Activated CD4-positive, alpha-beta T cell treated with anti-CD3 and anti-CD28 coated beads, Interleukin-2, amount 10 ng/mL, durations not matched to agents 7 days and 5 days (primary cell): ENCODE measurements around the gene CEP170. TPM values are rescaled to one million over a fixed set of nuclear protein-coding genes. Genes with fewer than 3 reads are reported as not detected.

Experiments used
- CTCF ChIA-PET: fragments of 350-600 bp; sonication (Branson Sonifier 250); formaldehyde crosslinking; loops from one replicate; lab custom pipeline; 2021; ENCODE audit warnings: antibody characterized with exemption; lab: Charles Lee
- POLR2A ChIA-PET: fragments of 350-600 bp; sonication (Branson Sonifier 250); formaldehyde crosslinking; loops from one replicate; lab custom pipeline; 2021; ENCODE audit warnings: antibody characterized with exemption; lab: Charles Lee
- DNase-seq: peaks from one replicate; pipeline ENCODE4 v3.0.0-alpha.2; 2020
- H3K27ac Mint-ChIP-seq: one replicate; pipeline ENCODE4 v1.8.0; 2021; ENCODE audit warnings: mild to moderate bottlenecking, moderate library complexity, mixed read lengths
- H3K27me3 Mint-ChIP-seq: one replicate; pipeline ENCODE4 v1.8.0; 2021; ENCODE audit warnings: mixed read lengths
- H3K36me3 Mint-ChIP-seq: one replicate; pipeline ENCODE4 v1.8.0; 2021; ENCODE audit warnings: low read depth, mixed read lengths
- H3K4me1 Mint-ChIP-seq: one replicate; pipeline ENCODE4 v1.8.0; 2021; ENCODE audit warnings: mixed read lengths
- H3K4me3 Mint-ChIP-seq: one replicate; pipeline ENCODE4 v1.8.0; 2021; ENCODE audit warnings: mild to moderate bottlenecking, moderate library complexity, mixed read lengths
- H3K9me3 Mint-ChIP-seq: one replicate; pipeline ENCODE4 v1.8.0; 2021; ENCODE audit warnings: mixed read lengths
- total RNA-seq, 2 experiments: library from RNA; stranded (reverse); gene quantifications; one replicate each; pipeline ENCODE4 v1.2.3, GENCODE V29; 2021

The CEP170 gene
- 10 to 100 TPM; 32.1 to 39.8 TPM for total RNA-seq

DNA sequence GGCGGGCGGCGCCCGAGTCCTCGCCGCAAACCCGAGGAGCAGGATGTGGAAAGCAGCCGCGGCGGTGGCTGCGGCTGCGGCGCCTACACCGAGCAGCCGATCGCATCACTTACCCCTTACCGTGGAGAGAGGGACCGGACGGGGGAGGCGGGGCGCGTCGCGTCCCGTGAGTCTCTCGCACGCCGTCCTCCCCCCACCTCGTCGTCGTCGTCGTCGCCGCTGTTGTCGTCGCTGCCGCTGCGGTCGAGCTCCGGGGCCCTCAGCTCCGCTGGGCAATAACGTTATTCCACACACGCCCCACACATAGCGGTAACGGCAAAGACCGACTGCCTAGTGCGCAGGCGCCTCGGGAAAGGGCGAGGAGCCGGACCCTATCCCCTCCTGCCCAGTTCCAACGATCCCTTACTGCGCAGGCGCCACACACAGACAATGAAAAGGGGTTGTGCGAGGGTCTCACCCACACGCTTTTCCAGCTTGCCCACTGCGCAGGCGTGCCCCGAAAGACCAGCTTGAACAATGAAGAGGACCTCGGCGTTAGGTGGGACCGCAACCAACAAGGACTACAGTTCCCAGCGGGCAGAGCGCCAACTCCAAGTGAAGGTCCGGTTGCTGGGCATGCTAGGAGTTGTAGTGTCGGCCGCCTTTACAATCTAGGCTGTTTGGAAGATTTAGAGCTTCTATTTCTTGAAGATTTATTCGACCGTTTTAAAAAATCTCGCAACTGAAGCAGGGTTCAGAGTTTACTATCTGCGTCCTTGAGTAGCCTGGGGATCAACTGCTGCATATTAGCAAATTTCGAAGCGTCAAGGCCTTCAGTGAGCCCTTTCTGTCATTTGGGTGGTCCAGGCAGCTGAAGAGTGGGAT lies at the start of gene CEP170:
TSS of gene CEP170 (minus strand) at position 355 of the 864 bp plus-strand sequence. CDS start 30,001 bp downstream, outside the sequence.
- Mint-ChIP-seq H3K27me3 (no peaks in the 10 kb centered on the region), H3K4me3 (peak within 1 kb of the TSS; percentile 89), H3K27ac (peak within 1 kb of the TSS; percentile 99), H3K9me3 (no peaks in the 10 kb centered on the region), H3K4me1 (peaks cover 40% of the 10 kb centered on the region), H3K36me3 (peaks cover 6% of the 10 kb centered on the region)
- peak; percentile 87 for DNase-seq
- ChIA-PET POLR2A (interaction anchor here (0.6 to 1.2 kb wide), 5 partner anchors 9 to 1580 kb away, joined by 4 to 6 read pairs (median 5); partner anchors contain the start of gene COX20), CTCF (interaction anchor here (1.1 to 2.0 kb wide), 4 partner anchors 10 to 22 kb away, joined by 3 to 9 read pairs (median 6); no protein-coding TSS in a partner anchor)

DNA sequence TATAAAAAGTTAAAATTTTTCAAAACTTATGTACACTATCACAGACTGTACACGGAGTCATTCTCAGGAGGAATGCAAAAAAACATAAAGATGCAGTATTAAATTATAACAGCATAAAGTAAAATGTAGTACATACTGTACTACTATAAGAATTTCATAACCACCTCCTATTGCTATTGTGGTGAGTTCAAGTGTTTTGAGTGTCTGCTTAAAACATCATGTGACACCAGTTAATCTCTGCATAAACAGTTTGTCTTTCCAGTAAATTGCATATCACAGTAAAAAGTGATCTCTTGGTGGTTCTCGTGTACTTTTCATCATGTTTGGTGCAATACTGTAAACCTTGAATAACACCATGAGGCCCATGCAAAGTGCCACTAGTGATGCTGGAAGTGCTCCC lies 46.0 kb upstream of the CEP170 start:
- Mint-ChIP-seq H3K27me3 (no peaks in the 10 kb centered on the region), H3K36me3 (peaks cover 50% of the 10 kb centered on the region), H3K4me1 (no peaks in the 10 kb centered on the region), H3K27ac (no peak overlapping the region), H3K4me3 (no peak overlapping the region), H3K9me3 (peaks cover 18% of the 10 kb centered on the region)
- CTCF ChIA-PET, result no interaction called here
- POLR2A ChIA-PET, result no interaction called here
- no peak for DNase-seq

- Mint-ChIP-seq H3K9me3 (peaks cover 21% of the 10 kb centered on the region), H3K36me3 (peaks cover 56% of the 10 kb centered on the region), H3K4me1 (no peaks in the 10 kb centered on the region), H3K4me3 (no peak overlapping the region), H3K27ac (no peak overlapping the region), H3K27me3 (no peaks in the 10 kb centered on the region)
- ChIA-PET POLR2A (no interaction called here), CTCF (interaction anchor here (0.6 kb wide), 1 partner anchor 12 kb away, joined by 4 read pairs; no protein-coding TSS in a partner anchor)
- DNase-seq, result no peak
Measured at GRCh38 chr1:243299069-243299468, 44.0 kb upstream of the CEP170 start.

GRCh38 chr1:243294723-243295121 lies 39.6 kb upstream of the CEP170 start:
- Mint-ChIP-seq H3K4me3 (no peak overlapping the region), H3K9me3 (peaks cover 22% of the 10 kb centered on the region), H3K36me3 (peaks cover 57% of the 10 kb centered on the region), H3K4me1 (no peaks in the 10 kb centered on the region), H3K27me3 (no peaks in the 10 kb centered on the region), H3K27ac (no peak overlapping the region)
- ChIA-PET CTCF (interaction anchor here (0.6 to 1.2 kb wide), 2 partner anchors 9 to 753 kb away, joined by 3 to 5 read pairs; no protein-coding TSS in a partner anchor), POLR2A (no interaction called here)
- no peak for DNase-seq

GRCh38 chr1:243293941-243294722 lies 39.1 kb upstream of the CEP170 start:
- POLR2A ChIA-PET, result no interaction called here
- Mint-ChIP-seq H3K4me3 (no peak overlapping the region), H3K27ac (no peak overlapping the region), H3K36me3 (peaks cover 58% of the 10 kb centered on the region), H3K9me3 (peaks cover 22% of the 10 kb centered on the region), H3K4me1 (no peaks in the 10 kb centered on the region), H3K27me3 (no peaks in the 10 kb centered on the region)
- DNase-seq, result no peak
- CTCF ChIA-PET, result interaction anchor here (0.6 to 1.2 kb wide), 3 partner anchors 9 to 1469 kb away, joined by 3 to 5 read pairs (median 3); no protein-coding TSS in a partner anchor

DNA sequence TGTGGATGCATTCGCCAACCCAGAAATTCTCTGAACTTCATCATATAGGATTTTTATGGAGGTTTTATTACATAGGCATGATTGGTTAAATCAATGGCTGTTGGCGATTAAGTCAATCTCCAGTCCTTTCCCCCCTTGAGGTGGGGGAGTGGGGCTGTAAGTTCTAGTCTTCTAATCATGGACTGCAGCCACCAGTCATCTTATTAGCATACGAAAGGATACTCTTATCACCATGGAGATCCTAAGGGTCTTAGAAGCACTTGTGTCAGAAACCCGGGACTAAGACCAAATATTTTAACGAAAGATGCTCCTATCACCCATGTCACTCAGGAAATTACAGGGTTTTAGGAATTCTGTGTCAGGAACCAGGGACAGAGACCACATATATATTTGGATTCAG lies 37.0 kb upstream of the CEP170 start:
- no peak for DNase-seq
- no peak overlapping the region for H3K27ac Mint-ChIP-seq
- ChIA-PET CTCF (no interaction called here), POLR2A (no interaction called here)
- peaks cover 57% of the 10 kb centered on the region for H3K36me3 Mint-ChIP-seq
- H3K4me1 Mint-ChIP-seq, result peaks cover 13% of the 10 kb centered on the region
- no peaks in the 10 kb centered on the region for H3K27me3 Mint-ChIP-seq
- H3K4me3 Mint-ChIP-seq, result no peak overlapping the region
- peaks cover 22% of the 10 kb centered on the region for H3K9me3 Mint-ChIP-seq

- Mint-ChIP-seq H3K36me3 (peaks cover 52% of the 10 kb centered on the region), H3K4me1 (peaks cover 21% of the 10 kb centered on the region), H3K27ac (no peak overlapping the region), H3K9me3 (peaks cover 19% of the 10 kb centered on the region), H3K4me3 (no peak overlapping the region), H3K27me3 (no peaks in the 10 kb centered on the region)
- ChIA-PET POLR2A (no interaction called here), CTCF (no interaction called here)
- no peak for DNase-seq
Measured at GRCh38 chr1:243291292-243291691, 36.2 kb upstream of the CEP170 start.

- POLR2A ChIA-PET, result interaction anchor here (0.6 kb wide), 1 partner anchor 9 kb away, joined by 3 read pairs; no protein-coding TSS in a partner anchor
- Mint-ChIP-seq H3K4me1 (peaks cover 30% of the 10 kb centered on the region), H3K27ac (peak overlapping the region; percentile 52), H3K27me3 (no peaks in the 10 kb centered on the region), H3K9me3 (peaks cover 5% of the 10 kb centered on the region), H3K4me3 (no peak overlapping the region), H3K36me3 (peaks cover 48% of the 10 kb centered on the region)
- CTCF ChIA-PET, result no interaction called here
- DNase-seq, result no peak
Measured at GRCh38 chr1:243288062-243288461, 33.0 kb upstream of the CEP170 start.

DNA sequence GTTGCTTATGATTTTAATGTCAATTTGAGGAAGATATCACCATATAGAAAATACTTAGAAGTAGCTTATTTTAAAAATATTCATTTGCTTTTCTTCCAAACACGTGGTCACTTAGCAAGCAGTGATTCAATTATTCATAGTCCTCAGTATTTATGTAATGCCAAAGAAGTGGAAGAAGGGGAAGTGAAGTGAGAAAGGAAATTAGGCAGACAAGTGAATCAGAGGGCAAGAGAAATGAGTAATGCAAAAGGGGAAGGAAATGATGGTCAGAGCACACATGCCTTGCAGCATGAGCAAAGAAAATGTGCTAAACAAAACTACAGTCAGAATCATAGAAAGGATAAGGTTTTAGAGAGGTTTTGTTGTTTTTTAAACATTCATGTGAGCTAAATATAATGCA lies 32.6 kb upstream of the CEP170 start:
- H3K9me3 Mint-ChIP-seq, result peaks cover 2% of the 10 kb centered on the region
- ChIA-PET POLR2A (interaction anchor here (0.6 kb wide), 1 partner anchor 9 kb away, joined by 3 read pairs; no protein-coding TSS in a partner anchor), CTCF (interaction anchor here (1.3 kb wide), 1 partner anchor 12 kb away, joined by 3 read pairs; no protein-coding TSS in a partner anchor)
- DNase-seq, result no peak
- no peaks in the 10 kb centered on the region for H3K27me3 Mint-ChIP-seq
- H3K4me3 Mint-ChIP-seq, result no peak overlapping the region
- peaks cover 46% of the 10 kb centered on the region for H3K36me3 Mint-ChIP-seq
- H3K4me1 Mint-ChIP-seq, result peaks cover 30% of the 10 kb centered on the region
- peak overlapping the region; percentile 52 for H3K27ac Mint-ChIP-seq

GRCh38 chr1:243287123-243287460 lies 32.0 kb upstream of the CEP170 start:
- no peaks in the 10 kb centered on the region for H3K9me3 Mint-ChIP-seq
- DNase-seq, result no peak
- no peaks in the 10 kb centered on the region for H3K27me3 Mint-ChIP-seq
- peak overlapping the region; percentile 39 for H3K27ac Mint-ChIP-seq
- peaks cover 30% of the 10 kb centered on the region for H3K4me1 Mint-ChIP-seq
- no peak overlapping the region for H3K4me3 Mint-ChIP-seq
- ChIA-PET POLR2A (no interaction called here), CTCF (interaction anchor here (0.6 to 1.3 kb wide), 5 partner anchors 11 to 1025 kb away, joined by 3 to 4 read pairs (median 4); no protein-coding TSS in a partner anchor)
- peaks cover 48% of the 10 kb centered on the region for H3K36me3 Mint-ChIP-seq

DNA sequence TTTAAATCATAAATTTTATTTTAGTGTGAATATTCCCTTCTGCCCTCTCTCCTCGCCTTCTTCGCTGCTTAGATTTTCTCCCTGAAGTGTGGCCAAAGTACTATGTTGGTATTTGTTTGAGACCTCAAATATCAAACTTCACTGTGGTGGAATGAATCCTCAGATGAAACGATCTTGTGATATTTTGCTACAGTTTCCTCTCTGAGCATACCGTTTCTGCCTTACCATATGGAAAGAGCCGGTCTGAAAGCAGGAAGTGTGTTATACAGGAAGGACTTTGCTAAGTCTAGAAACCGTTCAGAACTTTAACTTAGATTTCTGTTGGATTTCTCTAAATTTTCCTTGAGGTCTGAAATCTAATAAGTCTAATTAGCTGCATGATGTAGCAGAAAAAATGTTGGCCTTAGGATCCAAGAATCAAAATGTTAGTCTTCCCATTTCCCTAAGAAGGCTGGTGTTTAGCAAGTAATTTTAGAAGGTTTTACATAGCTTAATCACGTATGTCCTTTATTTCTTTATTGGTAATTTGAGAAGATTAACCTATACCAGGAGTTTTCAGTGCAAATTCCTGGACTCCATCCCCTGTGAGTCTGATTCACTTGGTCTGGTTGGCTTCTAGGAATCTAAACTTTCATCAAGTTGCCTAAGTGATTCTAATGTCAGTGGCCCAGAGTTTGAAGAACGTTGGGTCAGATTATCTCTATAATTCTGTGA lies 31.5 kb upstream of the CEP170 start:
- DNase-seq, result peak; percentile 7
- no peaks in the 10 kb centered on the region for H3K9me3 Mint-ChIP-seq
- no peaks in the 10 kb centered on the region for H3K27me3 Mint-ChIP-seq
- H3K4me3 Mint-ChIP-seq, result no peak overlapping the region
- H3K27ac Mint-ChIP-seq, result peak overlapping the region; percentile 7
- ChIA-PET POLR2A (no interaction called here), CTCF (interaction anchor here (0.6 to 1.4 kb wide), 7 partner anchors 8 to 1025 kb away, joined by 3 to 5 read pairs (median 4); no protein-coding TSS in a partner anchor)
- peaks cover 52% of the 10 kb centered on the region for H3K36me3 Mint-ChIP-seq
- H3K4me1 Mint-ChIP-seq, result peaks cover 30% of the 10 kb centered on the region

GRCh38 chr1:243281672-243282071 lies 26.6 kb upstream of the CEP170 start:
- CTCF ChIA-PET, result no interaction called here
- no peak overlapping the region for H3K27ac Mint-ChIP-seq
- H3K9me3 Mint-ChIP-seq, result no peaks in the 10 kb centered on the region
- H3K36me3 Mint-ChIP-seq, result peaks cover 46% of the 10 kb centered on the region
- no peak for DNase-seq
- H3K4me3 Mint-ChIP-seq, result no peak overlapping the region
- peaks cover 12% of the 10 kb centered on the region for H3K4me1 Mint-ChIP-seq
- POLR2A ChIA-PET, result no interaction called here
- no peaks in the 10 kb centered on the region for H3K27me3 Mint-ChIP-seq
